A549 (cell line): Measurements from ENCODE around the gene SMIM38. TPM values are rescaled to one million over a fixed set of nuclear protein-coding genes. Genes with fewer than 3 reads are reported as not detected.

ENCODE experiments used
- ATAC-seq, 2 experiments: fragments of 200-7000 bp in 1 of 2; fragments of >200 bp in 1 of 2; cut with Nextera tagmentation in 1 of 2; cut with Tn5 transposase in 1 of 2; 3 replicates each; pipeline versions ENCODE4 v1.8.0 to v1.9.1; 2018 to 2020; ENCODE audit warnings: mild to moderate bottlenecking in 1 of 2, moderate library complexity in 1 of 2
- CTCF ChIA-PET: fragments of 300-600 bp; sonication (Branson Sonifier 250); formaldehyde crosslinking; extraction: SDS; loops from one replicate; lab custom pipeline; 2021; ENCODE audit warnings: antibody characterized with exemption, inconsistent platforms; lab: Yijun Ruan, JAX
- POLR2A ChIA-PET: fragments of 350-600 bp; formaldehyde crosslinking; extraction: SDS; loops from one replicate; lab custom pipeline; 2021; ENCODE audit warnings: antibody characterized with exemption, inconsistent platforms; lab: Yijun Ruan, JAX
- DNase-seq, 2 experiments: peaks; one replicate each; pipeline versions ENCODE4 v3.0.0 to v3.0.0-alpha.2; 2011 to 2016; ENCODE audit warnings: low read depth in 1 of 2, low spot score in 1 of 2
- FAIRE-seq: peaks from 2 replicates; lab custom pipeline; 2011; peaks lifted over from hg19 to GRCh38; lab: Jason Lieb, UNC
- H3K27ac ChIP-seq, 2 experiments: fragments of >200 bp; sonication (Bioruptor Twin); formaldehyde crosslinking; 3 replicates each; pipeline ENCODE4 v1.5.1; 2016 to 2017
- H3K4me1 ChIP-seq: fragments of >200 bp; sonication (Bioruptor Twin); formaldehyde crosslinking; 3 replicates; pipeline ENCODE4 v1.6.1; 2016
- H3K4me2 ChIP-seq: fragments of >200 bp; sonication (Bioruptor Twin); formaldehyde crosslinking; 3 replicates; pipeline ENCODE4 v1.6.1; 2016
- H3K4me3 ChIP-seq: fragments of >200 bp; sonication (Bioruptor Twin); formaldehyde crosslinking; 3 replicates; pipeline ENCODE4 v1.5.1; 2016
- H3K9me3 ChIP-seq: fragments of >200 bp; sonication (Bioruptor Twin); formaldehyde crosslinking; 3 replicates; pipeline ENCODE4 v1.6.1; 2016
- CBX2 ChIP-seq: fragments of 200-600 bp; sonication (generic); IDR thresholded peaks from 2 replicates; pipeline ENCODE4 v1.6.1; 2016; ENCODE audit warnings: low read depth, mild to moderate bottlenecking, borderline replicate concordance
- CBX8 ChIP-seq: fragments of 200-600 bp; sonication (generic); IDR thresholded peaks from 2 replicates; pipeline ENCODE4 v1.6.1; 2016
- CEBPB ChIP-seq, 2 experiments: fragments of >200 bp in 1 of 2; sonication (Bioruptor Twin) in 1 of 2; formaldehyde crosslinking in 1 of 2; IDR thresholded peaks; 2 replicates each; pipeline ENCODE4 v1.6.1; 2012 to 2016
- EHF ChIP-seq: fragments of 250-450 bp; sonication (Bioruptor Pico); IDR thresholded peaks from 2 replicates; pipeline ENCODE4 v1.5.0; 2020; ENCODE audit warnings: mild to moderate bottlenecking
- ESRRA ChIP-seq: fragments of 150-350 bp; IDR thresholded peaks from 2 replicates; pipeline ENCODE4 v1.6.1; 2014; ENCODE audit warnings: mild to moderate bottlenecking, low read length, borderline replicate concordance
- FOSB ChIP-seq: fragments of 250-450 bp; sonication (Bioruptor Pico); IDR thresholded peaks from 2 replicates; pipeline ENCODE4 v1.5.0; 2020; ENCODE audit warnings: mild to moderate bottlenecking, moderate library complexity
- FOXS1 ChIP-seq: fragments of 250-450 bp; sonication (Bioruptor Pico); IDR thresholded peaks from 2 replicates; pipeline ENCODE4 v1.5.0; 2020; ENCODE audit warnings: mild to moderate bottlenecking, moderate library complexity
- HDAC2 ChIP-seq: fragments of 200-600 bp; sonication (generic); IDR thresholded peaks from 2 replicates; pipeline ENCODE4 v1.6.1; 2016
- HES2 ChIP-seq: fragments of >200 bp; sonication (Bioruptor Twin); formaldehyde crosslinking; IDR thresholded peaks from 2 replicates; pipeline ENCODE4 v1.6.1; 2016
- HEYL ChIP-seq: fragments of 250-450 bp; sonication (Bioruptor Pico); IDR thresholded peaks from 2 replicates; pipeline ENCODE4 v1.8.0; 2021; ENCODE audit warnings: mild to moderate bottlenecking, moderate library complexity
- HOXB13 ChIP-seq: fragments of 250-450 bp; sonication (Bioruptor Pico); IDR thresholded peaks from 2 replicates; pipeline ENCODE4 v1.5.0; 2020; ENCODE audit warnings: low read depth, mild to moderate bottlenecking, moderate library complexity
- JUNB ChIP-seq: fragments of >200 bp; sonication (Bioruptor Twin); formaldehyde crosslinking; IDR thresholded peaks from 2 replicates; pipeline ENCODE4 v1.6.1; 2016
- NFE2L2 ChIP-seq: fragments of 150-350 bp; conservative IDR thresholded peaks from 2 replicates; pipeline ENCODE4 v1.6.1; 2014; ENCODE audit warnings: low read length
- PBX3 ChIP-seq: IDR thresholded peaks from 2 replicates; pipeline ENCODE4 v1.6.1; 2012
- RAD21 ChIP-seq, 2 experiments: fragments of >200 bp in 1 of 2; sonication (Bioruptor Twin) in 1 of 2; formaldehyde crosslinking in 1 of 2; IDR thresholded peaks in 1 of 2; conservative IDR thresholded peaks in 1 of 2; 2 replicates in 1 of 2; 3 replicates in 1 of 2; pipeline ENCODE4 v1.6.1; 2012 to 2018; ENCODE audit warnings: inconsistent platforms in 1 of 2
- RARB ChIP-seq: fragments of 250-450 bp; sonication (Bioruptor Pico); IDR thresholded peaks from 2 replicates; pipeline ENCODE4 v1.8.0; 2021; ENCODE audit warnings: mild to moderate bottlenecking, moderate library complexity
- RCOR1 ChIP-seq: fragments of 150-350 bp; IDR thresholded peaks from 2 replicates; pipeline ENCODE4 v1.6.1; 2014; ENCODE audit warnings: antibody characterized with exemption, low read length, low read depth
- REST ChIP-seq: fragments of 200-600 bp; sonication (generic); IDR thresholded peaks from 2 replicates; pipeline ENCODE4 v1.6.1; 2016; ENCODE audit warnings: antibody characterized with exemption, mild to moderate bottlenecking, moderate library complexity
- RFX5 ChIP-seq: fragments of 450-650 bp; IDR thresholded peaks from 2 replicates; pipeline ENCODE4 v1.7.1; 2014; ENCODE audit warnings: antibody characterized with exemption, mild to moderate bottlenecking, moderate library complexity
- RNF2 ChIP-seq: fragments of 200-600 bp; sonication (generic); IDR thresholded peaks from 2 replicates; pipeline ENCODE4 v1.6.1; 2016; ENCODE audit warnings: low read depth, mild to moderate bottlenecking, antibody characterized with exemption, moderate library complexity, borderline replicate concordance
- SMC3 ChIP-seq: fragments of >200 bp; sonication (Bioruptor Twin); formaldehyde crosslinking; IDR thresholded peaks from 3 replicates; pipeline ENCODE4 v1.6.1; 2018; ENCODE audit warnings: inconsistent platforms
- SREBF2 ChIP-seq: fragments of 450-650 bp; IDR thresholded peaks from 2 replicates; pipeline ENCODE4 v1.6.1; 2014; ENCODE audit warnings: mild to moderate bottlenecking, moderate library complexity
- USF2 ChIP-seq: fragments of 450-650 bp; IDR thresholded peaks from 2 replicates; pipeline ENCODE4 v1.6.1; 2014; ENCODE audit warnings: antibody characterized with exemption
- ZC3H11A ChIP-seq: fragments of 450-650 bp; IDR thresholded peaks from 2 replicates; pipeline ENCODE4 v1.6.1; 2014; ENCODE audit warnings: antibody characterized with exemption, mild to moderate bottlenecking
- ZNF302 ChIP-seq: fragments of 250-450 bp; sonication (Bioruptor Pico); IDR thresholded peaks from 2 replicates; pipeline ENCODE4 v1.9.0; 2021; ENCODE audit warnings: inconsistent platforms, mild to moderate bottlenecking, moderate library complexity
- WGBS: methylation state at CpG from one replicate; pipeline ENCODE4 v1.1.6; 2017; ENCODE audit errors: missing lambda C conversion rate; 5-methylcytosine and 5-hydroxymethylcytosine counted together
- polyA plus RNA-seq, 4 experiments: library from polyadenylated mRNA; depleted of rRNA in 3 of 4; stranded (reverse); fragments of >200 nt; fragmentation: RNase III in 1 of 4; extraction: RNeasy Plus Mini Kit Qiagen cat#74134 plus additional on column Dnase treatment in 1 of 4; gene quantifications; 2 replicates in 3 of 4; 3 replicates in 1 of 4; pipeline ENCODE4 v1.2.3, GENCODE V29; 2011 to 2017

SMIM38 gene
- polyA plus RNA-seq, 2 of the 4 experiments (the other 2 are of a cell fraction): 0.05 to 0.08 TPM

GRCh38 chr11:69156235-69156639 is 502 bp downstream of the SMIM38 start:
- Histone ChIP-seq H3K4me3 (no peak overlapping the region), H3K27ac (peak overlapping the region in 1 of 2 experiments; percentile 55; a peak in 2 of 6 replicates), H3K4me1 (peaks cover 10% of the 10 kb centered on the region; the same call in 2 of the 3 replicates), H3K4me2 (peak overlapping the region; percentile 42; the same call in 2 of the 3 replicates), H3K9me3 (no peaks in the 10 kb centered on the region)
- 78% methylated on average over 13 of the region's 13 CpGs for WGBS
- ATAC-seq: no peak
- DNase-seq: no peak
- no peak for FAIRE-seq
- ChIA-PET POLR2A (no interaction called here), CTCF (interaction anchor here (1.1 to 4.2 kb wide), 5 partner anchors 10 to 113 kb away, joined by 3 to 21 read pairs (median 5); no protein-coding TSS in a partner anchor)
- no peak for TF ChIP-seq CBX8
- no peak for TF ChIP-seq PBX3
- TF ChIP-seq HEYL (CRISPR knock-in tag): no peak
- no peak for TF ChIP-seq SREBF2
- no peak for TF ChIP-seq RAD21 (conservative IDR thresholded peaks at IDR 0.05 in 1 of 2, IDR thresholded peaks at IDR 0.05 in 1 of 2)
- no peak for TF ChIP-seq RCOR1
- TF ChIP-seq HOXB13 (CRISPR knock-in tag): no peak
- no peak for TF ChIP-seq RNF2
- TF ChIP-seq ZC3H11A: no peak
- TF ChIP-seq CEBPB (IDR thresholded peaks at IDR 0.05): no peak
- no peak for TF ChIP-seq ESRRA
- TF ChIP-seq HDAC2: no peak
- TF ChIP-seq NFE2L2: no peak
- TF ChIP-seq FOXS1: no peak

- Histone ChIP-seq H3K9me3 (no peaks in the 10 kb centered on the region), H3K4me1 (peaks cover 10% of the 10 kb centered on the region; the same call in 2 of the 3 replicates), H3K4me2 (peak overlapping the region; percentile 42; the same call in 2 of the 3 replicates), H3K4me3 (no peak overlapping the region), H3K27ac (peak overlapping the region in 1 of 2 experiments; percentile 55; a peak in 4 of 6 replicates)
- DNase-seq: no peak
- no peak for FAIRE-seq
- ATAC-seq: peak in 1 of 2 experiments; percentile 42; a peak in 3 of 6 replicates
- ChIA-PET POLR2A (no interaction called here), CTCF (interaction anchor here (1.0 to 4.2 kb wide), 5 partner anchors 11 to 112 kb away, joined by 3 to 21 read pairs (median 3); no protein-coding TSS in a partner anchor)
- TF ChIP-seq RARB (CRISPR knock-in tag) (no peak), CEBPB (IDR thresholded peaks at IDR 0.05) (peak in 1 of 2 experiments; percentile 28; a peak in 1 of 4 replicates)
- 78% methylated on average over 14 of the region's 15 CpGs for WGBS
These were observed 979 bp downstream of the SMIM38 start for GRCh38 chr11:69156673-69157155.

GRCh38 chr11:69157156-69157821 is 1.6 kb downstream of the SMIM38 start:
- no peak for TF ChIP-seq SMC3
- no peak for TF ChIP-seq NFE2L2
- TF ChIP-seq HES2: no peak
- TF ChIP-seq ZNF302: no peak
- no peak for TF ChIP-seq FOSB (CRISPR knock-in tag)
- no peak for TF ChIP-seq EHF (CRISPR knock-in tag)
- no peak for TF ChIP-seq CBX2
- TF ChIP-seq JUNB: no peak
- TF ChIP-seq USF2: no peak
- no peak for TF ChIP-seq CBX8
- no peak for TF ChIP-seq REST
- TF ChIP-seq RFX5: no peak
- TF ChIP-seq, all 56 proteins: peak for 0
- no peak overlapping the region for H3K4me3 ChIP-seq
- no peak for DNase-seq
- peak overlapping the region in 1 of 2 experiments; percentile 55; a peak in 4 of 6 replicates for H3K27ac ChIP-seq
- ATAC-seq: no peak
- peaks cover 10% of the 10 kb centered on the region; the same call in 2 of the 3 replicates for H3K4me1 ChIP-seq
- H3K4me2 ChIP-seq: no peak overlapping the region
- ChIA-PET POLR2A (no interaction called here), CTCF (interaction anchor here (0.7 to 1.9 kb wide), 4 partner anchors 12 to 112 kb away, joined by 3 to 5 read pairs (median 3); no protein-coding TSS in a partner anchor)
- 80% methylated on average over 34 of the region's 44 CpGs for WGBS
- no peak for FAIRE-seq
- no peaks in the 10 kb centered on the region for H3K9me3 ChIP-seq
